ENCODE results near the gene AAR2. TPM values are rescaled to one million over a fixed set of nuclear protein-coding genes. Genes with fewer than 3 reads are reported as not detected.

AAR2 gene
- total and polyA plus RNA-seq, 2 experiments from 2014 or later = 33.5 to 42.2 TPM

DNA sequence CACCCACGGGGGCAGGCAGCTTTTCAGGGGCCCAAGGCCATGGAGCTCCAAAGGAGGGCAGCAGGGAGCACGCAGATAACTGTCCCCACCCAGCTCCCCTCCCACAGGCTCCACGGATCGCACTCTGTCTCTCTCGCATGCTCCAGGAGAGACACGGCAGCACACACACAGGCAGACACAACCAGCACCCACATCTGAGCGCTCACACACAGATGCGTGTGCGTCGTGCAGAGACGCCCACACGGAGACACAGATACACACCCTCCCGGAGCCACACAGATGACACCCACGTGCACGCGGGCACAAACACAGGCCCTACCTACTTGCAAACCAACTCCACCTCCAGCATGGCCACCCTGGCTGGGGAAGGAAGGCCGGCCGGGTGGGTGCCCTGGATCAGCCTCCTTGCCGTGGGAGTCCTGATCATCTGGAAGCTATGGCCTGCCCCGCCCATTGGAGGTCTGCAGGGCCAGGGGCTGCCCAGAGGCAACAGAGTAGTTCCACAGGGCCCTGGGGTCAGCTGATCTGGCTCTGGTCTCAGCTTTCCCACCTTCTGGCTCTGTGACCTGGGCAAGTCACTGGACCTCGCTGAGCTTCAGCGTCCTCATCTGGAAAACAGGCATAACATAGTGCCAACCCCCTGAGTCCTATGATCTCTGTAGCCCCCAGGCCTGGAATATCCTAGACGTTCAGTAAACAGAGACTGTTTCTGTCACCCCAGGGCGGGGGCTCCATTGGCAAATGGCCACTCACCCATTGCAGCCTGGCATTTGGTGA, 31.5 kb downstream of the AAR2 start:
- Histone ChIP-seq H3K4me3 (no peak overlapping the region), H3K27ac (no peak overlapping the region), H3K27me3 (no peaks in the 10 kb centered on the region), H3K4me1 (ENCODE audit: low read depth) (no peaks in the 10 kb centered on the region), H3K36me3 (no peaks in the 10 kb centered on the region), H3K9me3 (ENCODE audit: low read depth) (no peaks in the 10 kb centered on the region)
- no peak for DNase-seq (ENCODE audit: low read depth in 1 of 2, low spot score in 1 of 2)
- TF ChIP-seq, protein P1, sequence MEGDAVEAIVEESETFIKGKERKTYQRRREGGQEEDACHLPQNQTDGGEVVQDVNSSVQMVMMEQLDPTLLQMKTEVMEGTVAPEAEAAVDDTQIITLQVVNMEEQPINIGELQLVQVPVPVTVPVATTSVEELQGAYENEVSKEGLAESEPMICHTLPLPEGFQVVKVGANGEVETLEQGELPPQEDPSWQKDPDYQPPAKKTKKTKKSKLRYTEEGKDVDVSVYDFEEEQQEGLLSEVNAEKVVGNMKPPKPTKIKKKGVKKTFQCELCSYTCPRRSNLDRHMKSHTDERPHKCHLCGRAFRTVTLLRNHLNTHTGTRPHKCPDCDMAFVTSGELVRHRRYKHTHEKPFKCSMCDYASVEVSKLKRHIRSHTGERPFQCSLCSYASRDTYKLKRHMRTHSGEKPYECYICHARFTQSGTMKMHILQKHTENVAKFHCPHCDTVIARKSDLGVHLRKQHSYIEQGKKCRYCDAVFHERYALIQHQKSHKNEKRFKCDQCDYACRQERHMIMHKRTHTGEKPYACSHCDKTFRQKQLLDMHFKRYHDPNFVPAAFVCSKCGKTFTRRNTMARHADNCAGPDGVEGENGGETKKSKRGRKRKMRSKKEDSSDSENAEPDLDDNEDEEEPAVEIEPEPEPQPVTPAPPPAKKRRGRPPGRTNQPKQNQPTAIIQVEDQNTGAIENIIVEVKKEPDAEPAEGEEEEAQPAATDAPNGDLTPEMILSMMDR (IDR thresholded peaks at IDR 0.05; ENCODE audit: low read depth, low read length) = no peak

DNA sequence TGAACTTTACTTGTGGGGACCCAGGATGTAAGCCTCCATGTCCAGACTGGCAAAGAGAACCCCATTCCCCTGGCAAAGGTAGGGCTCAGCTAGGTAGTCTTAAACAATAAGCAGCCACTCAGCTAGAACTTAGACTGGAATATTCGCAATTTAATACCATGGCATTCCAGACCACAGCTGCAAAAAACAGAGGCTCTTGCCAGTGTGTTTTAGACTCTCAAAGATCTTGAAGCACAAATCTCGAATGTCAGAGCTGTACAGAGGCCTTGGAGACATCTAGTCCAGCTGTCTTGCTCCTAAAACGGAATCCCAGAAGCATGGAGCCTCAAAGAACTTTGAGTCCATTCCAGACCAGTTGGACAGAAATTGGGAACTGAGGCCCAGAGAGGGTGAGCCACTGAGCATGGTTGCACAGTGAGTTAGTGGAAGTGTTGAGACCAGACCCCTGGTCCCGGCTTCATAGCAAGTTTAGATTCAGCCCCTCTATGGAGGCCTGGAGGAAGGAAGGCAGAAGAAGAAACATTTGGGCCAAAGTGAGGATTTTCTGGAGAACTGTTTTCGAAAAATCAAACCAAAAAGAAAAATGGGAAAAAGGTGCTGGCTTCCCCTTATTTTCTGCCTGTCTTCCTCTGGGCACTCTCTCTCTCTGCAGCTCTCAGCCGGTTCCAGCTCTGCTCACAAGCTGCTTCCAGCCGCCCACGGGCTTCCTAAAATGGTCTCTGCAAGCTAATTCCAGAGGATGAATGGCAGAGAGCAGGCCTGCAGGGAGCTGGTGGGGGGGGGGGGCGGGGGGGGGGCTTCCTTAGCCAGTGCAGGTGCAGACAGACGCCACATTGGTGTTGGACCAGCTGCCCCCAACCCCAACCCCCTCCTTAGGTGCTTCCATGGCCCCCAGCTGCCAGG, 32.4 kb downstream of the AAR2 start:
- Histone ChIP-seq H3K4me1 (ENCODE audit: low read depth) (no peaks in the 10 kb centered on the region), H3K9me3 (ENCODE audit: low read depth) (no peaks in the 10 kb centered on the region), H3K36me3 (no peaks in the 10 kb centered on the region), H3K27me3 (no peaks in the 10 kb centered on the region), H3K4me3 (no peak overlapping the region), H3K27ac (no peak overlapping the region)
- TF ChIP-seq, protein P1 (IDR thresholded peaks at IDR 0.05; ENCODE audit: low read depth, low read length) = no peak
- peak in 1 of 2 donors; percentile 25 for DNase-seq (ENCODE audit: low read depth in 1 of 2, low spot score in 1 of 2)

GRCh38 chr20:36269507-36269906, 33.2 kb downstream of the AAR2 start:
- TF ChIP-seq, protein P1 (IDR thresholded peaks at IDR 0.05; ENCODE audit: low read depth, low read length) = no peak
- DNase-seq (ENCODE audit: low read depth in 1 of 2, low spot score in 1 of 2) = no peak

GRCh38 chr20:36270744-36271638, 34.7 kb downstream of the AAR2 start:
- no peaks in the 10 kb centered on the region for H3K4me1 ChIP-seq (ENCODE audit: low read depth)
- H3K27ac ChIP-seq = no peak overlapping the region
- H3K36me3 ChIP-seq = no peaks in the 10 kb centered on the region
- no peaks in the 10 kb centered on the region for H3K9me3 ChIP-seq (ENCODE audit: low read depth)
- no peak for DNase-seq (ENCODE audit: low read depth in 1 of 2, low spot score in 1 of 2)
- no peak overlapping the region for H3K4me3 ChIP-seq
- TF ChIP-seq, protein P1 (IDR thresholded peaks at IDR 0.05; ENCODE audit: low read depth, low read length) = no peak
- no peaks in the 10 kb centered on the region for H3K27me3 ChIP-seq

More at GRCh38 chr20:36269507-36269906, 33.2 kb downstream of the AAR2 start:
- H3K36me3 ChIP-seq = no peaks in the 10 kb centered on the region
- no peaks in the 10 kb centered on the region for H3K4me1 ChIP-seq (ENCODE audit: low read depth)
- no peak overlapping the region for H3K27ac ChIP-seq
- H3K27me3 ChIP-seq = no peaks in the 10 kb centered on the region
- no peak overlapping the region for H3K4me3 ChIP-seq
- H3K9me3 ChIP-seq (ENCODE audit: low read depth) = no peaks in the 10 kb centered on the region

Data from cardiac muscle cell (in vitro differentiated cells and primary cell).